HepG2 (cell line): ENCODE data around the gene ASAP2. TPM values are rescaled to one million over a fixed set of nuclear protein-coding genes. Genes with fewer than 3 reads are reported as not detected.

Experiments
- ATAC-seq: fragments of 200-7000 bp; cut with Tn5 transposase; 3 replicates; pipeline ENCODE4 v1.9.1; 2020; ENCODE audit warnings: mild to moderate bottlenecking, moderate library complexity
- BruUV-seq: library from RNA; stranded (reverse); fragments of 400-500 nt; replicated peaks from 2 replicates; lab custom pipeline; 2021; lab: Mats Ljungman, UMichigan
- CTCF ChIA-PET: fragments of 300-600 bp; formaldehyde crosslinking; extraction: SDS; loops from one replicate; lab custom pipeline; 2021; ENCODE audit warnings: low total read pairs, inconsistent platforms, low intra/inter-chr PET ratio; lab: Yijun Ruan, JAX
- POLR2A ChIA-PET: fragments of 350-600 bp; sonication (Branson Sonifier 250); formaldehyde crosslinking; loops from one replicate; lab custom pipeline; 2020; ENCODE audit warnings: antibody characterized with exemption, inconsistent platforms; lab: Yijun Ruan, JAX
- DNase-seq: peaks from one replicate; pipeline ENCODE4 v3.0.0-alpha.2; 2015; ENCODE audit warnings: low spot score
- FAIRE-seq: peaks from 3 replicates; lab custom pipeline; 2011; peaks lifted over from hg19 to GRCh38; lab: Jason Lieb, UNC
- H2AFZ ChIP-seq: one replicate; pipeline ENCODE4 v1.6.1; 2011; ENCODE audit warnings: low read length, inconsistent platforms
- H3K27ac ChIP-seq: fragments of 300-600 bp; 3 replicates; pipeline ENCODE4 v1.8.0; 2011; ENCODE audit warnings: mixed run types, mild to moderate bottlenecking, mixed read lengths, low read length, inconsistent platforms; ENCODE audit not compliant: insufficient read depth; ENCODE audit errors: extremely low read length
- H3K27me3 ChIP-seq, 2 experiments: fragments of 200-600 bp in 1 of 2; 2 replicates in 1 of 2; 3 replicates in 1 of 2; pipeline versions ENCODE4 v1.6.0 to v1.8.0; 2011; ENCODE audit warnings: low read length in 2 of 2, mild to moderate bottlenecking in 2 of 2, moderate library complexity in 2 of 2, inconsistent platforms in 1 of 2; ENCODE audit not compliant: insufficient read depth in 2 of 2, control insufficient read depth in 1 of 2
- H3K36me3 ChIP-seq, 2 experiments: fragments of 200-600 bp in 1 of 2; replicated peaks in 1 of 2; 2 replicates in 1 of 2; 3 replicates in 1 of 2; pipeline versions ENCODE4 v1.5.1 to v1.8.0; 2011; ENCODE audit warnings: low read length in 2 of 2, inconsistent platforms in 1 of 2; ENCODE audit not compliant: insufficient read depth in 2 of 2, control insufficient read depth in 1 of 2
- H3K4me1 ChIP-seq: 2 replicates; pipeline ENCODE4 v1.5.1; 2012; ENCODE audit warnings: low read length, inconsistent platforms; ENCODE audit not compliant: insufficient read depth
- H3K4me2 ChIP-seq: 2 replicates; pipeline ENCODE4 v1.6.0; 2011; ENCODE audit warnings: low read depth, low read length, inconsistent platforms
- H3K4me3 ChIP-seq, 3 experiments: fragments of 200-600 bp in 1 of 3; sonication (generic), shearing (Covaris generic) in 1 of 3; replicated peaks in 1 of 3; 2 replicates each; pipeline ENCODE4 v1.5.1; 2011 to 2016; ENCODE audit warnings: low read length in 3 of 3, inconsistent platforms in 2 of 3, low read depth in 2 of 3, mild to moderate bottlenecking in 2 of 3, control low read depth in 1 of 3, mixed read lengths in 1 of 3; ENCODE audit not compliant: insufficient read depth in 1 of 3
- H3K79me2 ChIP-seq: one replicate; pipeline ENCODE4 v1.6.1; 2011; ENCODE audit warnings: low read length, inconsistent platforms; ENCODE audit not compliant: insufficient read depth
- H3K9ac ChIP-seq: 2 replicates; pipeline ENCODE4 v1.6.0; 2011; ENCODE audit warnings: mild to moderate bottlenecking, low read depth, low read length, inconsistent platforms; ENCODE audit not compliant: insufficient read depth
- H3K9me3 ChIP-seq: 2 replicates; pipeline ENCODE4 v1.5.1; 2012; ENCODE audit warnings: mild to moderate bottlenecking, low read length
- H4K20me1 ChIP-seq: 2 replicates; pipeline ENCODE4 v1.6.0; 2011; ENCODE audit warnings: inconsistent platforms, mild to moderate bottlenecking, low read length, moderate library complexity; ENCODE audit not compliant: insufficient read depth
- ARHGAP35 ChIP-seq: sonication (generic); formaldehyde crosslinking; IDR thresholded peaks from 2 replicates; pipeline ENCODE4 v1.9.0; 2022; ENCODE audit warnings: mild to moderate bottlenecking, inconsistent platforms, moderate library complexity, missing genetic modification reagents, borderline replicate concordance
- CCDC6 ChIP-seq: sonication (generic); formaldehyde crosslinking; IDR thresholded peaks from 2 replicates; pipeline ENCODE4 v1.8.1; 2022; ENCODE audit warnings: mild to moderate bottlenecking, missing genetic modification reagents, moderate library complexity
- DPF2 ChIP-seq: sonication (generic); formaldehyde crosslinking; IDR thresholded peaks from 2 replicates; pipeline ENCODE4 v1.4.0; 2020; ENCODE audit warnings: mild to moderate bottlenecking, low read depth, missing genetic modification reagents, borderline replicate concordance
- EED ChIP-seq: sonication (generic); formaldehyde crosslinking; IDR thresholded peaks from 2 replicates; pipeline ENCODE4 v1.5.0; 2020; ENCODE audit warnings: mild to moderate bottlenecking, missing genetic modification reagents
- FOXK1 ChIP-seq: sonication (generic); formaldehyde crosslinking; IDR thresholded peaks from 2 replicates; pipeline ENCODE4 v1.4.0; 2020; ENCODE audit warnings: low read depth, missing genetic modification reagents, borderline replicate concordance
- GABPA ChIP-seq, 2 experiments: IDR thresholded peaks; 2 replicates each; pipeline ENCODE4 v1.6.1; 2011 to 2016; ENCODE audit warnings: low read depth in 2 of 2, low read length in 1 of 2, missing biosample characterization in 1 of 2, missing genetic modification characterization in 1 of 2
- PITX1 ChIP-seq: sonication (generic); formaldehyde crosslinking; IDR thresholded peaks from 2 replicates; pipeline ENCODE4 v1.5.1; 2020; ENCODE audit warnings: mild to moderate bottlenecking, missing genetic modification reagents
- RARA ChIP-seq: IDR thresholded peaks from 2 replicates; pipeline ENCODE4 v1.6.1; 2016; ENCODE audit warnings: missing genetic modification reagents, missing compliant biosample characterization
- RBM39 ChIP-seq: fragments of 200-400 bp; formaldehyde crosslinking; IDR thresholded peaks from one replicate; pipeline ENCODE4 v1.6.1; 2018; ENCODE audit warnings: antibody characterized with exemption, mild to moderate bottlenecking, low read depth, low read length; ENCODE audit not compliant: poor library complexity, severe bottlenecking
- SP4 ChIP-seq: sonication (generic); formaldehyde crosslinking; IDR thresholded peaks from 2 replicates; pipeline ENCODE4 v1.8.1; 2023; ENCODE audit warnings: mild to moderate bottlenecking, missing genetic modification reagents
- ZNF784 ChIP-seq: sonication (generic); formaldehyde crosslinking; IDR thresholded peaks from 2 replicates; pipeline ENCODE4 v1.5.1; 2020; ENCODE audit warnings: missing genetic modification reagents, mild to moderate bottlenecking, borderline replicate concordance
- WGBS: methylation state at CpG from one replicate; pipeline ENCODE4 v1.1.6; 2017; ENCODE audit warnings: low lambda C conversion rate; 5-methylcytosine and 5-hydroxymethylcytosine counted together
- in situ Hi-C: cut with HindIII; loops from 2 replicates; pipeline ENCODE4 v1.10.0; 2017; ENCODE audit warnings: low pct_unique_long_range_greater_than_20kb; ENCODE audit not compliant: extremely low pct_ligation_motif_present
- intact Hi-C: fragments of 100-400 bp; cut with micrococcal nuclease; formaldehyde crosslinking; loops from one replicate; pipeline ENCODE4 v1.10.0; 2022; ENCODE audit not compliant: unreplicated experiment
- polyA plus RNA-seq, 8 experiments: library from polyadenylated mRNA; depleted of rRNA in 3 of 8; stranded (reverse) in 7 of 8; unstranded in 1 of 8; fragments of >200 nt; fragmentation: Illumina TruSeq in 4 of 8; extraction: Trizol in 4 of 8; gene quantifications; 2 replicates each; pipeline versions ENCODE4 v1.2.1 to v1.2.3, GENCODE V29; 2011 to 2016; ENCODE audit warnings: low read depth in 4 of 8, missing spikeins in 1 of 8, mixed read lengths in 1 of 8; ENCODE audit not compliant: insufficient read depth in 1 of 8
- total RNA-seq, 5 experiments: library from RNA; depleted of rRNA; stranded (reverse); fragments of >200 nt; fragmentation: Illumina TruSeq; extraction: Trizol; gene quantifications; 2 replicates each; pipeline ENCODE4 v1.2.3, GENCODE V29; 2016; ENCODE audit warnings: low read depth in 1 of 5
- TF ChIP-seq, protein P1 (sequence below): sonication (generic); formaldehyde crosslinking; IDR thresholded peaks from 2 replicates; pipeline ENCODE4 v1.5.0; 2020; ENCODE audit warnings: missing genetic modification reagents

The ASAP2 gene
- total and polyA plus RNA-seq, 2 of the 13 experiments (the other 11 are each of a cell fraction or from before 2014, with no cell fraction given): 7.3 to 22.3 TPM

DNA sequence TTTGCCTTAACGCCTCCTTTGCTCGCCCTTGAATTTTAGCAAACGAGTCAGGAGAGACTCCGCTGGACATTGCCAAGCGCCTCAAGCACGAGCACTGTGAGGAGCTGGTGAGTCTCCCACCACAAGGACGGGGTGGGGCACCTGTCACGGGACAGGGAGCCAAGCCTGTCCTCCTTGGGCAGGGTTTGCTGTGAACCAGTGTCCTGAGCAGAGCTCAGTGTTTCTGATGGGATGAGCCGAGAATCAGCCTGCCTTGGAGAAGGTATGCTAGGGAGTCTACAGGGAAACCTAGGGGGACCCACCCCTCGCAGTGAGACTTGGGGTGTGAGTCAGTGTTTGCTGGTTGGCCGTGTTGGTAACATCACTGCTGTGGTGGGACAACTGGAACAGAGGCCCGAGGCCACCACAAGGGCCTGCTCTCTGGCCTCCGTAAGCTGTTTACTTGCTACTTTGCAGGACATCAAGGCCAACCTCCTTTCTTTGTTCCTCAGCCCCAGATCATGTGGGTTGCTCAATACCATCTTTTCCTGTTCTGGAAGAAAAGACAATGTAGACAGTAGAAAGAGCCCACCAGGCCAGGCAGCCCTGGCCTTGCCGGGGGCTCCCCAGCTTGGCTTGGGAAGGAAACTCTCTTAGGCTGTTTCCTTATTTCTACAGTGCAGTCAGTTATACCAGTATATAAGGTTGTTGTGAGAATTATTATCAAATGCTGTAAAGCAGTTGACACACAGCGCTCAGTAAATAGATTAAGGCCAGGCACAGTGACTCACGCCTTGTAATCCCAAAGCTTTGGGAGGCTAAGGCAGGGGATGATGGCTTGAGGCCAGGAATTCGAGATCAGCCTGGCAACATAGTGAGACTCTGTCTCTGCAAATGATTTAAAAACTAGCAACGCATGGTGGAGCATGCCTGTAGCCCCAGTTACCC, 174.4 kb downstream of the ASAP2 start:
- H3K27me3 ChIP-seq: no peaks in the 10 kb centered on the region
- DNase-seq: peak; percentile 85
- peak overlapping the region; percentile 54 for H3K4me2 ChIP-seq
- H3K9me3 ChIP-seq: no peaks in the 10 kb centered on the region
- peak overlapping the region; percentile 18 for H3K9ac ChIP-seq
- H3K4me1 ChIP-seq: peaks cover 56% of the 10 kb centered on the region
- in situ Hi-C loops (no loop called here), intact Hi-C loops (no loop called here)
- H2AFZ ChIP-seq: peak overlapping the region; percentile 3
- ChIA-PET POLR2A (interaction anchor here (0.7 to 3.0 kb wide), 12 partner anchors 8 to 699 kb away, joined by 3 to 18 read pairs (median 6); partner anchors contain the start of genes CPSF3, ID2, ITGB1BP1 and YWHAQ), CTCF (no interaction called here)
- 51% methylated on average over 17 of the region's 18 CpGs for WGBS
- peak; percentile 70 for FAIRE-seq
- no peaks in the 10 kb centered on the region for H4K20me1 ChIP-seq
- ATAC-seq: peak; percentile 83
- H3K27ac ChIP-seq: peak overlapping the region; percentile 67
- H3K4me3 ChIP-seq: peak overlapping the region in 1 of 3 experiments; percentile 27; a peak in 1 of 6 replicates
- peaks cover 5 to 12% of the 10 kb centered on the region in 2 experiments; a peak in 4 of 5 replicates for H3K36me3 ChIP-seq
- no TSS peak for BruUV-seq
- no peaks in the 10 kb centered on the region for H3K79me2 ChIP-seq
- peak; percentile 46; the same call in 1 of the 2 replicates for TF ChIP-seq RARA (CRISPR knock-in tag)
- 0 out of 2 replicates have a peak, but pooled peaks have one; percentile 20 for TF ChIP-seq SP4 (CRISPR knock-in tag)
- TF ChIP-seq ARHGAP35 (CRISPR knock-in tag): no peak
- TF ChIP-seq DPF2 (CRISPR knock-in tag): peak; percentile 70; the same call in 1 of the 2 replicates
- TF ChIP-seq EED: no peak; the same call in 1 of the 2 replicates
- TF ChIP-seq RBM39: peak; percentile 46
- TF ChIP-seq, protein P1, sequence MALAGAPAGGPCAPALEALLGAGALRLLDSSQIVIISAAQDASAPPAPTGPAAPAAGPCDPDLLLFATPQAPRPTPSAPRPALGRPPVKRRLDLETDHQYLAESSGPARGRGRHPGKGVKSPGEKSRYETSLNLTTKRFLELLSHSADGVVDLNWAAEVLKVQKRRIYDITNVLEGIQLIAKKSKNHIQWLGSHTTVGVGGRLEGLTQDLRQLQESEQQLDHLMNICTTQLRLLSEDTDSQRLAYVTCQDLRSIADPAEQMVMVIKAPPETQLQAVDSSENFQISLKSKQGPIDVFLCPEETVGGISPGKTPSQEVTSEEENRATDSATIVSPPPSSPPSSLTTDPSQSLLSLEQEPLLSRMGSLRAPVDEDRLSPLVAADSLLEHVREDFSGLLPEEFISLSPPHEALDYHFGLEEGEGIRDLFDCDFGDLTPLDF: no peak
- TF ChIP-seq CCDC6 (CRISPR knock-in tag): 0 out of 2 replicates have a peak, but pooled peaks have one; percentile 49
- peak; percentile 84 for TF ChIP-seq PITX1 (CRISPR knock-in tag)
- no peak for TF ChIP-seq GABPA (IDR thresholded peaks at IDR 0.05; ENCODE audit: low read depth, low read length)
- TF ChIP-seq GABPA (CRISPR knock-in tag; IDR thresholded peaks at IDR 0.05; ENCODE audit: low read depth): peak; percentile 35
- TF ChIP-seq FOXK1 (CRISPR knock-in tag): peak; percentile 66; the same call in 1 of the 2 replicates
- 0 out of 2 replicates have a peak, but pooled peaks have one; percentile 48 for TF ChIP-seq ZNF784 (CRISPR knock-in tag)
